ENCODE results near the gene CKS1B. TPM values are rescaled to one million over a fixed set of nuclear protein-coding genes. Genes with fewer than 3 reads are reported as not detected.
"Not testable (repeated sequence)": the region's sequence is repeated elsewhere in the genome, so short reads cannot be mapped to it uniquely, and the experiment has no call there.

CKS1B gene
- total and polyA plus RNA-seq, 2 donors (not counting 1 experiment from before 2014, with no cell fraction given), result 40.3 to 55.4 TPM

DNA sequence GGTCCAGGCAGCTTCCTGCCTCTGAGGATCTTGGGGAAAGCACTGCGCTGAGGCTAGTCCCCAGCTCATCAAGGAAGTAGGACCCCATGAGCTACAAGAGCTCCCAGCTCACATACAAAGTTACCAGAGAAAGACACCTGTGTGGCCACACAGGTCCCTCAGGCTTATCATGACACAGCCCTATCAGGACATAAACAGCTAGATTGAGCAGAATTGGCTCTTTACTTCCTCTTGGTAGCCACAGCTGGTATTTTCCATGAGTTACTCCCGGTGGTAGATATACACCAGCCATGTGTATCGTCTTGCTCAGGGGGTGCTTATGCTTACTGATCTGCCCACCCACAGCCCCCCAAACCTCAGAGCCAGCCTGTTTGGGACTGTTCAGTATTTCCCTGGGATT lies 20.1 kb downstream of the CKS1B start:
- no peak overlapping the region for H3K9ac ChIP-seq (ENCODE audit: insufficient read depth, low read length)
- no peak overlapping the region for H3K4me3 ChIP-seq (replicated peaks in 1 of 4; ENCODE audit: control extremely low read depth in 1 of 4, insufficient read depth in 1 of 4, low read depth in 3 of 4, low read length in 4 of 4)
- peaks cover 3% of the 10 kb centered on the region for H3K4me1 ChIP-seq (ENCODE audit: control insufficient read depth, extremely low read depth, insufficient read depth, low read length)
- H4K20me1 ChIP-seq (ENCODE audit: control insufficient read depth, extremely low read depth, insufficient read depth, low read length), result no peaks in the 10 kb centered on the region
- H3K27me3 ChIP-seq (ENCODE audit: control insufficient read depth, insufficient read depth, low read length), result no peaks in the 10 kb centered on the region
- H3K36me3 ChIP-seq (ENCODE audit: control insufficient read depth, insufficient read depth, low read length), result no peaks in the 10 kb centered on the region
- TF ChIP-seq, protein P1, sequence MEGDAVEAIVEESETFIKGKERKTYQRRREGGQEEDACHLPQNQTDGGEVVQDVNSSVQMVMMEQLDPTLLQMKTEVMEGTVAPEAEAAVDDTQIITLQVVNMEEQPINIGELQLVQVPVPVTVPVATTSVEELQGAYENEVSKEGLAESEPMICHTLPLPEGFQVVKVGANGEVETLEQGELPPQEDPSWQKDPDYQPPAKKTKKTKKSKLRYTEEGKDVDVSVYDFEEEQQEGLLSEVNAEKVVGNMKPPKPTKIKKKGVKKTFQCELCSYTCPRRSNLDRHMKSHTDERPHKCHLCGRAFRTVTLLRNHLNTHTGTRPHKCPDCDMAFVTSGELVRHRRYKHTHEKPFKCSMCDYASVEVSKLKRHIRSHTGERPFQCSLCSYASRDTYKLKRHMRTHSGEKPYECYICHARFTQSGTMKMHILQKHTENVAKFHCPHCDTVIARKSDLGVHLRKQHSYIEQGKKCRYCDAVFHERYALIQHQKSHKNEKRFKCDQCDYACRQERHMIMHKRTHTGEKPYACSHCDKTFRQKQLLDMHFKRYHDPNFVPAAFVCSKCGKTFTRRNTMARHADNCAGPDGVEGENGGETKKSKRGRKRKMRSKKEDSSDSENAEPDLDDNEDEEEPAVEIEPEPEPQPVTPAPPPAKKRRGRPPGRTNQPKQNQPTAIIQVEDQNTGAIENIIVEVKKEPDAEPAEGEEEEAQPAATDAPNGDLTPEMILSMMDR (conservative IDR thresholded peaks at IDR 0.05 in 1 of 2, IDR thresholded peaks at IDR 0.05 in 1 of 2; ENCODE audit: low read depth in 1 of 2, low read length in 2 of 2), result no peak
- no peak for TF ChIP-seq EZH2 (IDR thresholded peaks at IDR 0.05; ENCODE audit: low read length, missing control alignments)
- no peak for DNase-seq (ENCODE audit: low read depth in 2 of 2)
- no peak overlapping the region for H3K27ac ChIP-seq (ENCODE audit: insufficient read depth, low read length)
- no peaks in the 10 kb centered on the region for H3K79me2 ChIP-seq (ENCODE audit: control insufficient read depth, insufficient read depth, low read length)
- no peak overlapping the region for H3K4me2 ChIP-seq (ENCODE audit: extremely low read depth, insufficient read depth, low read length)
- H2AFZ ChIP-seq (ENCODE audit: low read length), result no peak overlapping the region
- no peaks in the 10 kb centered on the region for H3K9me3 ChIP-seq (ENCODE audit: control insufficient read depth, insufficient read depth, low read depth, low read length)

DNA sequence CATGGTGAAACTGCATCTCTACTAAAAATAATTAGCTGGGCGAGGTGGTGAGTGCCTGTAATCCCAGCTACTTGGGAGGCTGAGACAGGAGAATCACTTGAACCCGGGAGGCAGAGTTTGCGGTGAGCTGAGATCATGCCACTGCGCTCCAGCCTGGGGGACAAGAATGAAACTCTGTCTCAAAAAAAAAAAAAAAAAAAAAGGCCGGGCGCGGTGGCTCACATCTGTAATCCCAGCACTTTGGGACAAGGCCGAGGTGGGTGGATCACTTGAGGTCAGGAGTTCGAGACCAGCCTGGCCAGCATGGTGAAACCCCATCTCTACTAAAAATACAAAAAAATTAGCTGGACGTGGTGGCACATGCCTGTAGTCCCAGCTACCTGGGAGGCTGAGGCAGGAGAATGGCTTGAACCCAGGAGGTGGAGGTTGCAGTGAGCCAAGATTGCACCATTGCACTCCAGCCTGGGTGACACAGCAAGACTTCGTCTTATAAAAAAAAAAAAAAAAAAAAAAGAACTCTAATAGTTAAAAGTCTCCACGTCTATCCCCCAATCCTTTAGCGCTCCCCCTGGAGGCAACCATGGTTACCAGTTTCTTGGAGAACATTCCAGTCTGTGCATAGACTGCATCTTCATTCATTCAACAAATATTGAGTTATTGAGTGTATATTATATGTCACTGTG lies 21.0 kb downstream of the CKS1B start:
- not testable (repeated sequence) for H3K9ac ChIP-seq (ENCODE audit: insufficient read depth, low read length); H2AFZ ChIP-seq (ENCODE audit: low read length); H3K4me3 ChIP-seq (replicated peaks in 1 of 4; ENCODE audit: control extremely low read depth in 1 of 4, insufficient read depth in 1 of 4, low read depth in 3 of 4, low read length in 4 of 4); H3K36me3 ChIP-seq (ENCODE audit: control insufficient read depth, insufficient read depth, low read length); H4K20me1 ChIP-seq (ENCODE audit: control insufficient read depth, extremely low read depth, insufficient read depth, low read length); H3K27me3 ChIP-seq (ENCODE audit: control insufficient read depth, insufficient read depth, low read length); H3K27ac ChIP-seq (ENCODE audit: insufficient read depth, low read length); H3K79me2 ChIP-seq (ENCODE audit: control insufficient read depth, insufficient read depth, low read length); H3K4me2 ChIP-seq (ENCODE audit: extremely low read depth, insufficient read depth, low read length); H3K9me3 ChIP-seq (ENCODE audit: control insufficient read depth, insufficient read depth, low read depth, low read length)
- DNase-seq (ENCODE audit: low read depth in 2 of 2), result peak; percentile 82 to 85
- peaks cover 11% of the 10 kb centered on the region for H3K4me1 ChIP-seq (ENCODE audit: control insufficient read depth, extremely low read depth, insufficient read depth, low read length)
- TF ChIP-seq, protein P1 (conservative IDR thresholded peaks at IDR 0.05 in 1 of 2, IDR thresholded peaks at IDR 0.05 in 1 of 2; ENCODE audit: low read depth in 1 of 2, low read length in 2 of 2), result peak; percentile 37 to 52

DNA sequence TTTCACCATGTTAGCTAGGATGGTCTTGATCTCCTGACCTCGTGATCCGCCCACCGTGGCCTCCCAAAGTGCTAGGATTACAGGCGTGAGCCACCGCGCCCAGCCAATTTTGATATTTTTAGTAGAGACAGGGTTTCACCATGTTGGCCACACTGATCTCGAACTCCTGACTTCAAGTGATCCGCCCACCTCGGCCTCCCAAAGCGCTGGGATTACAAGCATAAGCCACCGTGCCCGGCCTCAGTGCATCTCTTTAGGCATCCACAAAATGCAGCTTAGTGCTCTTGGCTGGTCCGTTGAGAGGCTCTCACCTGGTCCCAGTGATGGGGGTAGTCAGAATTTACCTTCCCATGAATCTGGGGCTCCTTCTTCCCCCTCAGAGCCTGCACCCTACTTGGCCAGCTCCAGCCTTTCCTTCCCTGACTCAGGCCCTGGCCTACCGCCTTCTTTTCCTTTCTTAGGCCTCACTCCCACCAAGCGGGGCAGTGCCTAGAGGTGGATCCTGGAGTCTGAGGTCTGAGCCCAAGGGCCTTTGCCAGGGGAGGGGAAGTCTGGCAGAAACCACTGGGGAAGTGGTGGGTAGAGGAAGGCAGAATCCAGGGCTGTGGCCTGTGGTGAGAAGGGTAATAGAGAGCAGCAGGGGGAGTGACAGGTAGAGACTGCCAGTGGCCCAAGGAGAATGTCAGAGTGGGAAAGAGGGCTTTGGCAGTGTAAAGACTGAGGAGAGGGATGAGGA lies 22.7 kb downstream of the CKS1B start:
- DNase-seq (ENCODE audit: low read depth in 2 of 2), result no peak
- Histone ChIP-seq H3K4me2 (ENCODE audit: extremely low read depth, insufficient read depth, low read length) (no peak overlapping the region), H3K9ac (ENCODE audit: insufficient read depth, low read length) (no peak overlapping the region), H3K4me1 (ENCODE audit: control insufficient read depth, extremely low read depth, insufficient read depth, low read length) (peaks cover 15% of the 10 kb centered on the region), H3K36me3 (ENCODE audit: control insufficient read depth, insufficient read depth, low read length) (no peaks in the 10 kb centered on the region), H3K79me2 (ENCODE audit: control insufficient read depth, insufficient read depth, low read length) (no peaks in the 10 kb centered on the region), H3K27me3 (ENCODE audit: control insufficient read depth, insufficient read depth, low read length) (no peaks in the 10 kb centered on the region), H2AFZ (ENCODE audit: low read length) (no peak overlapping the region), H3K9me3 (ENCODE audit: control insufficient read depth, insufficient read depth, low read depth, low read length) (no peaks in the 10 kb centered on the region), H4K20me1 (ENCODE audit: control insufficient read depth, extremely low read depth, insufficient read depth, low read length) (no peaks in the 10 kb centered on the region), H3K27ac (ENCODE audit: insufficient read depth, low read length) (no peak overlapping the region), H3K4me3 (replicated peaks in 1 of 4; ENCODE audit: control extremely low read depth in 1 of 4, insufficient read depth in 1 of 4, low read depth in 3 of 4, low read length in 4 of 4) (no peak overlapping the region)
- TF ChIP-seq, protein P1 (conservative IDR thresholded peaks at IDR 0.05 in 1 of 2, IDR thresholded peaks at IDR 0.05 in 1 of 2; ENCODE audit: low read depth in 1 of 2, low read length in 2 of 2), result no peak
- no peak for TF ChIP-seq EZH2 (IDR thresholded peaks at IDR 0.05; ENCODE audit: low read length, missing control alignments)

All from fibroblast of lung (primary cell).